IMR-90 (cell line): ENCODE measurements around the gene TMPRSS3. TPM values are rescaled to one million over a fixed set of nuclear protein-coding genes. Genes with fewer than 3 reads are reported as not detected.

Experiments
- ATAC-seq: fragments of 200-7000 bp; cut with Tn5 transposase; 2 replicates; pipeline ENCODE4 v1.9.1; 2020; ENCODE audit warnings: low read depth, mild to moderate bottlenecking, moderate library complexity
- BruUV-seq: library from RNA; stranded (reverse); fragments of 400-500 nt; replicated peaks from 2 replicates; lab custom pipeline; 2021; lab: Mats Ljungman, UMichigan
- CTCF ChIA-PET: fragments of 300-600 bp; formaldehyde crosslinking; extraction: SDS; loops from one replicate; lab custom pipeline; 2021; ENCODE audit warnings: antibody characterized with exemption; lab: Yijun Ruan, JAX
- POLR2A ChIA-PET: fragments of 300-600 bp; sonication (Branson Sonifier 250); formaldehyde crosslinking; loops from one replicate; lab custom pipeline; 2022; ENCODE audit warnings: antibody characterized with exemption; ENCODE audit not compliant: unreplicated experiment; lab: Charles Lee
- DNase-seq: peaks from one replicate; pipeline ENCODE4 v3.0.0; 2013
- H2AFZ ChIP-seq: replicated peaks from 2 replicates; pipeline ENCODE3; 2013; ENCODE audit warnings: low read length, mild to moderate bottlenecking; ENCODE audit not compliant: poor library complexity
- H2AK5ac ChIP-seq: 2 replicates; pipeline ENCODE4 v1.6.1; 2013; ENCODE audit warnings: low read depth, low read length, inconsistent platforms
- H2AK9ac ChIP-seq: replicated peaks from 2 replicates; pipeline ENCODE3; 2013; ENCODE audit warnings: mild to moderate bottlenecking, low read depth, low read length, moderate library complexity; ENCODE audit not compliant: poor library complexity
- H2BK120ac ChIP-seq: 2 replicates; pipeline ENCODE4 v1.6.1; 2013; ENCODE audit warnings: low read depth, low read length, inconsistent platforms
- H2BK15ac ChIP-seq: 3 replicates; pipeline ENCODE4 v1.6.1; 2013; ENCODE audit warnings: low read depth, low read length, inconsistent platforms
- H2BK20ac ChIP-seq: 2 replicates; pipeline ENCODE4 v1.6.1; 2013; ENCODE audit warnings: low read depth, mild to moderate bottlenecking, inconsistent platforms, low read length, moderate library complexity
- H2BK5ac ChIP-seq: 2 replicates; pipeline ENCODE4 v1.6.1; 2013; ENCODE audit warnings: mild to moderate bottlenecking, low read depth, low read length, inconsistent platforms; ENCODE audit not compliant: poor library complexity, severe bottlenecking
- H3K14ac ChIP-seq: replicated peaks from 2 replicates; pipeline ENCODE4 v1.6.1; 2013; ENCODE audit warnings: low read depth, low read length, inconsistent platforms
- H3K18ac ChIP-seq: 2 replicates; pipeline ENCODE4 v1.6.1; 2013; ENCODE audit warnings: low read depth, low read length, control low read depth
- H3K23ac ChIP-seq: 2 replicates; pipeline ENCODE4 v1.6.1; 2013; ENCODE audit warnings: low read depth, low read length, inconsistent platforms
- H3K27ac ChIP-seq: 2 replicates; pipeline ENCODE4 v1.5.1; 2013; ENCODE audit warnings: mild to moderate bottlenecking, control low read depth, low read length; ENCODE audit not compliant: insufficient read depth
- H3K27me3 ChIP-seq: 2 replicates; pipeline ENCODE4 v1.6.1; 2013; ENCODE audit warnings: low read length; ENCODE audit not compliant: control insufficient read depth, insufficient read depth
- H3K36me3 ChIP-seq: 2 replicates; pipeline ENCODE4 v1.6.1; 2013; ENCODE audit warnings: low read length, mixed read lengths; ENCODE audit not compliant: control insufficient read depth, insufficient read depth
- H3K4ac ChIP-seq: 2 replicates; pipeline ENCODE4 v1.6.1; 2013; ENCODE audit warnings: low read depth, low read length, inconsistent platforms
- H3K4me1 ChIP-seq: 2 replicates; pipeline ENCODE4 v1.6.1; 2013; ENCODE audit warnings: low read length, mixed read lengths; ENCODE audit not compliant: control insufficient read depth, insufficient read depth
- H3K4me2 ChIP-seq: 2 replicates; pipeline ENCODE4 v1.6.1; 2013; ENCODE audit warnings: low read depth, mild to moderate bottlenecking, control low read depth, low read length, moderate library complexity
- H3K4me3 ChIP-seq: 2 replicates; pipeline ENCODE4 v1.5.1; 2013; ENCODE audit warnings: low read depth, mild to moderate bottlenecking, control low read depth, low read length, moderate library complexity; ENCODE audit not compliant: insufficient read depth
- H3K56ac ChIP-seq: 2 replicates; pipeline ENCODE4 v1.6.1; 2013; ENCODE audit warnings: low read length, inconsistent platforms; ENCODE audit not compliant: insufficient read depth; ENCODE audit errors: extremely low read depth
- H3K79me1 ChIP-seq, 2 experiments: 2 replicates each; pipeline ENCODE4 v1.6.1; 2013; ENCODE audit warnings: low read length in 2 of 2, inconsistent platforms in 1 of 2, low read depth in 1 of 2
- H3K9ac ChIP-seq: 2 replicates; pipeline ENCODE4 v1.6.1; 2013; ENCODE audit warnings: low read depth, low read length, control low read depth
- H3K9me1 ChIP-seq: 2 replicates; pipeline ENCODE4 v1.6.1; 2013; ENCODE audit warnings: low read length, inconsistent platforms; ENCODE audit not compliant: insufficient read depth
- H3K9me3 ChIP-seq: 2 replicates; pipeline ENCODE4 v1.6.1; 2013; ENCODE audit warnings: low read length; ENCODE audit not compliant: control insufficient read depth, insufficient read depth
- H4K20me1 ChIP-seq: 2 replicates; pipeline ENCODE4 v1.6.1; 2013; ENCODE audit warnings: low read length, inconsistent platforms; ENCODE audit not compliant: insufficient read depth
- H4K5ac ChIP-seq: 2 replicates; pipeline ENCODE4 v1.6.1; 2013; ENCODE audit warnings: mild to moderate bottlenecking, low read depth, low read length, control low read depth
- H4K8ac ChIP-seq, 2 experiments: 2 replicates each; pipeline ENCODE4 v1.6.1; 2013; ENCODE audit warnings: low read depth in 2 of 2, low read length in 2 of 2, control low read depth in 1 of 2, inconsistent platforms in 1 of 2
- H4K91ac ChIP-seq: 2 replicates; pipeline ENCODE4 v1.6.1; 2013; ENCODE audit warnings: low read depth, low read length, inconsistent platforms; ENCODE audit not compliant: insufficient read depth
- BHLHE40 ChIP-seq: fragments of 150-350 bp; IDR thresholded peaks from 2 replicates; pipeline ENCODE4 v1.6.1; 2016; ENCODE audit warnings: mild to moderate bottlenecking, low read depth, low read length
- CEBPB ChIP-seq: IDR thresholded peaks from 2 replicates; pipeline ENCODE4 v1.6.1; 2012; ENCODE audit warnings: low read depth, low read length, improper control_type of control experiment
- CHD1 ChIP-seq: IDR thresholded peaks from 2 replicates; pipeline ENCODE4 v1.6.1; 2012; ENCODE audit warnings: low read depth, low read length, improper control_type of control experiment
- FOS ChIP-seq: fragments of 150-350 bp; IDR thresholded peaks from 2 replicates; pipeline ENCODE4 v1.6.1; 2016; ENCODE audit warnings: low read depth, low read length
- MAFK ChIP-seq: IDR thresholded peaks from 2 replicates; pipeline ENCODE4 v1.6.1; 2012; ENCODE audit warnings: low read depth, low read length, improper control_type of control experiment
- MAZ ChIP-seq: IDR thresholded peaks from 2 replicates; pipeline ENCODE4 v1.6.1; 2012; ENCODE audit warnings: low read depth, mild to moderate bottlenecking, low read length, improper control_type of control experiment, moderate library complexity, borderline replicate concordance
- MXI1 ChIP-seq: IDR thresholded peaks from 2 replicates; pipeline ENCODE4 v1.6.1; 2012; ENCODE audit warnings: low read depth, mild to moderate bottlenecking, low read length, moderate library complexity, borderline replicate concordance
- NFE2L2 ChIP-seq: fragments of 150-350 bp; IDR thresholded peaks from 2 replicates; pipeline ENCODE4 v1.6.1; 2016; ENCODE audit warnings: low read depth, mild to moderate bottlenecking, low read length
- POLR2A ChIP-seq: IDR thresholded peaks from 2 replicates; pipeline ENCODE4 v1.6.1; 2012; ENCODE audit warnings: mild to moderate bottlenecking, low read depth, low read length
- RAD21 ChIP-seq: IDR thresholded peaks from 2 replicates; pipeline ENCODE4 v1.6.1; 2012; ENCODE audit warnings: low read length, improper control_type of control experiment
- RCOR1 ChIP-seq: IDR thresholded peaks from 2 replicates; pipeline ENCODE4 v1.6.1; 2012; ENCODE audit warnings: mild to moderate bottlenecking, low read length, improper control_type of control experiment; ENCODE audit not compliant: insufficient replicate concordance
- RFX5 ChIP-seq: IDR thresholded peaks from 2 replicates; pipeline ENCODE4 v1.8.0; 2012; ENCODE audit warnings: low read depth, mild to moderate bottlenecking, low read length, moderate library complexity
- SMC3 ChIP-seq: fragments of 150-350 bp; IDR thresholded peaks from 2 replicates; pipeline ENCODE4 v1.6.1; 2016; ENCODE audit warnings: low read depth, mild to moderate bottlenecking, antibody characterized with exemption, low read length, moderate library complexity
- WGBS, 2 experiments: methylation state at CpG; one replicate each; pipeline versions ENCODE4 v1.1.5 to v1.1.7; 2013; ENCODE audit warnings: missing lambda C conversion rate in 2 of 2; ENCODE audit not compliant: insufficient read length in 1 of 2; ENCODE audit errors: extremely low coverage in 2 of 2; 5-methylcytosine and 5-hydroxymethylcytosine counted together
- dilution Hi-C: fragments of 300-500 bp; cut with HindIII; formaldehyde crosslinking; loops from one replicate; pipeline ENCODE4 v1.14.3; 2018; ENCODE audit warnings: low sequenced_read_pairs; ENCODE audit not compliant: unreplicated experiment
- in situ Hi-C: fragments of 300-500 bp; cut with MboI; formaldehyde crosslinking; loops from 3 replicates; pipeline ENCODE4 v1.14.3; 2019; ENCODE audit warnings: low sequenced_read_pairs, inconsistent platforms, mixed read lengths
- intact Hi-C: fragments of 100-400 bp; cut with micrococcal nuclease; formaldehyde crosslinking; loops from 2 replicates; pipeline ENCODE4 v1.10.0; 2022
- polyA plus RNA-seq, 3 experiments: library from polyadenylated mRNA; depleted of rRNA; stranded (reverse); fragments of >200 nt; gene quantifications; 2 replicates each; pipeline ENCODE4 v1.2.3, GENCODE V29; 2012; ENCODE audit warnings: low replicate concordance in 1 of 3
- total RNA-seq: library from RNA; depleted of rRNA; stranded (reverse); fragments of >200 nt; gene quantifications from 2 replicates; pipeline ENCODE4 v1.2.3, GENCODE V29; 2012
- TF ChIP-seq, protein P1 (sequence below): conservative IDR thresholded peaks from 2 replicates; pipeline ENCODE4 v1.5.1; 2012; ENCODE audit warnings: mild to moderate bottlenecking, low read depth, low read length, improper control_type of control experiment
- TF ChIP-seq, protein P2 (sequence below): fragments of 150-350 bp; IDR thresholded peaks from 2 replicates; pipeline ENCODE4 v1.6.1; 2016; ENCODE audit warnings: low read depth, mild to moderate bottlenecking, low read length, moderate library complexity, borderline replicate concordance
- TF ChIP-seq, protein P3 (sequence below): fragments of 150-350 bp; IDR thresholded peaks from 2 replicates; pipeline ENCODE4 v1.6.1; 2017; ENCODE audit warnings: mild to moderate bottlenecking, antibody characterized with exemption, low read length, low read depth

TMPRSS3 gene
- total and polyA plus RNA-seq, 2 of the 4 experiments (the other 2 are of a cell fraction): not detected

DNA sequence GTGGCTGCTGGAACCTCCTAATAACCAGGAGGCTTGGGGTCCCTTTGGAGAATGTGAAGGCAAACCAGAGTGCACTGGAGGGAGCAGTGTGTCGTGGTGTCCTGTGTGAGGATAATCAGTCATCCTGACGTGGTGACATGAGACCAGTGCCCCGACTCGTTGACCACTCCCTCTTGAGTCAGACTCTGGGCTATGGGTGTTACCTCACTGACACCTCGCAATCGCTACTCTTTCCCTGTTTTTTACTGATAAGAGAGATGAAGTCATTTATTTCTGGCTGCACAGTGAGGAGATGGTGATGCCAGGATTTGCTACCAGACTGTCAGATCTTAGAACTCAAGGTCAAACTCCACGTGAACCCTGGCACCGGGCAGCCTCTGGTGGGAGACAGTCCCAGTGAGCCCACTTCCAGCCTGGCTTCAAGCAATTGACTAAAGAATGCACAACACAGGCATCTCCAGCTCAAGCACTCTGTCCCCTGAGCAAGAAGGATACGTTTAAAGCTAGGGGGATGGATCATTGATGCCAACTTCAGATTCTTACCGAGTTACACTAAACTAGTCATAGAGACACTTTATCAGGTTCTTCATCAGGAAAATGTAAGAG, 38.2 kb upstream of the TMPRSS3 start:
- H3K23ac ChIP-seq: no peak overlapping the region
- no peak overlapping the region for H3K18ac ChIP-seq
- DNase-seq (no peak), ATAC-seq (no peak)
- no peak overlapping the region for H4K91ac ChIP-seq
- dilution Hi-C loops (no loop called here), in situ Hi-C loops (no loop called here), intact Hi-C loops (no loop called here)
- no peak overlapping the region for H3K56ac ChIP-seq
- H3K4me3 ChIP-seq: no peak overlapping the region
- no peaks in the 10 kb centered on the region for H3K36me3 ChIP-seq
- ChIA-PET CTCF (no interaction called here), POLR2A (no interaction called here)
- WGBS, 2 experiments: no CpG with 5 or more reads among the region's 10 CpGs
- H3K79me1 ChIP-seq: no peaks in the 10 kb centered on the region
- no peaks in the 10 kb centered on the region for H3K4me1 ChIP-seq
- no peak overlapping the region for H4K5ac ChIP-seq
- H4K8ac ChIP-seq: no peak overlapping the region
- H3K27me3 ChIP-seq: no peaks in the 10 kb centered on the region; the same call in 1 of the 2 replicates
- H3K4ac ChIP-seq: no peak overlapping the region
- H4K20me1 ChIP-seq: no peaks in the 10 kb centered on the region
- H3K9me3 ChIP-seq: no peaks in the 10 kb centered on the region; the same call in none of the 2 replicates
- no peaks in the 10 kb centered on the region for H3K9me1 ChIP-seq
- no peak overlapping the region for H3K4me2 ChIP-seq
- no peak overlapping the region for H2BK5ac ChIP-seq
- no peak overlapping the region for H2AK9ac ChIP-seq
- H3K27ac ChIP-seq: no peak overlapping the region
- H2AFZ ChIP-seq: no peak overlapping the region
- H2BK120ac ChIP-seq: no peak overlapping the region
- no TSS peak for BruUV-seq
- H2AK5ac ChIP-seq: no peak overlapping the region
- H3K9ac ChIP-seq: no peak overlapping the region
- H2BK20ac ChIP-seq: no peak overlapping the region
- TF ChIP-seq, protein P1, sequence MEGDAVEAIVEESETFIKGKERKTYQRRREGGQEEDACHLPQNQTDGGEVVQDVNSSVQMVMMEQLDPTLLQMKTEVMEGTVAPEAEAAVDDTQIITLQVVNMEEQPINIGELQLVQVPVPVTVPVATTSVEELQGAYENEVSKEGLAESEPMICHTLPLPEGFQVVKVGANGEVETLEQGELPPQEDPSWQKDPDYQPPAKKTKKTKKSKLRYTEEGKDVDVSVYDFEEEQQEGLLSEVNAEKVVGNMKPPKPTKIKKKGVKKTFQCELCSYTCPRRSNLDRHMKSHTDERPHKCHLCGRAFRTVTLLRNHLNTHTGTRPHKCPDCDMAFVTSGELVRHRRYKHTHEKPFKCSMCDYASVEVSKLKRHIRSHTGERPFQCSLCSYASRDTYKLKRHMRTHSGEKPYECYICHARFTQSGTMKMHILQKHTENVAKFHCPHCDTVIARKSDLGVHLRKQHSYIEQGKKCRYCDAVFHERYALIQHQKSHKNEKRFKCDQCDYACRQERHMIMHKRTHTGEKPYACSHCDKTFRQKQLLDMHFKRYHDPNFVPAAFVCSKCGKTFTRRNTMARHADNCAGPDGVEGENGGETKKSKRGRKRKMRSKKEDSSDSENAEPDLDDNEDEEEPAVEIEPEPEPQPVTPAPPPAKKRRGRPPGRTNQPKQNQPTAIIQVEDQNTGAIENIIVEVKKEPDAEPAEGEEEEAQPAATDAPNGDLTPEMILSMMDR: no peak
- TF ChIP-seq RFX5 (no peak), BHLHE40 (no peak), RAD21 (no peak), CEBPB (no peak), MXI1 (no peak), NFE2L2 (no peak), MAFK (no peak), SMC3 (no peak), CHD1 (no peak), FOS (no peak), RCOR1 (no peak), POLR2A (no peak), MAZ (no peak)
- TF ChIP-seq, protein P2, sequence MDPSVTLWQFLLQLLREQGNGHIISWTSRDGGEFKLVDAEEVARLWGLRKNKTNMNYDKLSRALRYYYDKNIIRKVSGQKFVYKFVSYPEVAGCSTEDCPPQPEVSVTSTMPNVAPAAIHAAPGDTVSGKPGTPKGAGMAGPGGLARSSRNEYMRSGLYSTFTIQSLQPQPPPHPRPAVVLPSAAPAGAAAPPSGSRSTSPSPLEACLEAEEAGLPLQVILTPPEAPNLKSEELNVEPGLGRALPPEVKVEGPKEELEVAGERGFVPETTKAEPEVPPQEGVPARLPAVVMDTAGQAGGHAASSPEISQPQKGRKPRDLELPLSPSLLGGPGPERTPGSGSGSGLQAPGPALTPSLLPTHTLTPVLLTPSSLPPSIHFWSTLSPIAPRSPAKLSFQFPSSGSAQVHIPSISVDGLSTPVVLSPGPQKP: no peak
- TF ChIP-seq, protein P3, sequence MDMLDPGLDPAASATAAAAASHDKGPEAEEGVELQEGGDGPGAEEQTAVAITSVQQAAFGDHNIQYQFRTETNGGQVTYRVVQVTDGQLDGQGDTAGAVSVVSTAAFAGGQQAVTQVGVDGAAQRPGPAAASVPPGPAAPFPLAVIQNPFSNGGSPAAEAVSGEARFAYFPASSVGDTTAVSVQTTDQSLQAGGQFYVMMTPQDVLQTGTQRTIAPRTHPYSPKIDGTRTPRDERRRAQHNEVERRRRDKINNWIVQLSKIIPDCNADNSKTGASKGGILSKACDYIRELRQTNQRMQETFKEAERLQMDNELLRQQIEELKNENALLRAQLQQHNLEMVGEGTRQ: no peak
- no peak overlapping the region for H3K14ac ChIP-seq
- H2BK15ac ChIP-seq: no peak overlapping the region
